CD4-positive, alpha-beta memory T cell (primary cell): ENCODE data around the gene SERPINB1. TPM values are rescaled to one million over a fixed set of nuclear protein-coding genes. Genes with fewer than 3 reads are reported as not detected.
"Not testable (repeated sequence)": the region's sequence is repeated elsewhere in the genome, so short reads cannot be mapped to it uniquely, and the experiment has no call there.

Source experiments
- CTCF ChIA-PET: fragments of 350-600 bp; sonication (Branson Sonifier 250); formaldehyde crosslinking; loops from one replicate; lab custom pipeline; 2021; ENCODE audit warnings: inconsistent platforms; ENCODE audit not compliant: partially characterized antibody; lab: Charles Lee
- POLR2A ChIA-PET: fragments of 350-600 bp; sonication (Branson Sonifier 250); formaldehyde crosslinking; loops from one replicate; lab custom pipeline; 2021; ENCODE audit not compliant: partially characterized antibody; lab: Charles Lee
- DNase-seq, 5 donors: peaks; one replicate each; pipeline versions ENCODE4 v3.0.0 to v3.0.0-alpha.2; 2020 to 2022; ENCODE audit warnings: mixed read lengths in 1 of 5
- H3K27ac ChIP-seq: one replicate; pipeline ENCODE4 v1.7.0; 2013; ENCODE audit warnings: low read depth, low read length
- H3K27me3 ChIP-seq: 2 replicates; pipeline ENCODE4 v1.7.0; 2013; ENCODE audit warnings: mild to moderate bottlenecking, low read length, moderate library complexity; ENCODE audit not compliant: insufficient read depth
- H3K36me3 ChIP-seq: 2 replicates; pipeline ENCODE4 v1.7.0; 2013; ENCODE audit warnings: mild to moderate bottlenecking, low read length, moderate library complexity; ENCODE audit not compliant: insufficient read depth
- H3K4me1 ChIP-seq: 2 replicates; pipeline ENCODE4 v1.7.0; 2013; ENCODE audit warnings: mild to moderate bottlenecking, low read length, moderate library complexity; ENCODE audit not compliant: insufficient read depth
- H3K4me3 ChIP-seq, 2 donors: one replicate each; pipeline ENCODE4 v1.7.0; 2013; ENCODE audit warnings: low read length in 2 of 2, mild to moderate bottlenecking in 1 of 2
- H3K9me3 ChIP-seq, 2 donors: one replicate each; pipeline ENCODE4 v1.7.0; 2013; ENCODE audit warnings: low read length in 2 of 2, control low read depth in 1 of 2; ENCODE audit not compliant: control insufficient read depth in 1 of 2
- H3K27ac Mint-ChIP-seq, 7 donors: one replicate each; pipeline ENCODE4 v1.8.0; 2020 to 2021; ENCODE audit warnings: mixed read lengths in 7 of 7, mild to moderate bottlenecking in 6 of 7, inconsistent platforms in 3 of 7, moderate library complexity in 3 of 7
- H3K27me3 Mint-ChIP-seq, 2 donors: one replicate each; pipeline ENCODE4 v1.8.0; 2020 to 2021; ENCODE audit warnings: mixed read lengths in 2 of 2
- H3K36me3 Mint-ChIP-seq, 2 donors: one replicate each; pipeline ENCODE4 v1.8.0; 2020 to 2021; ENCODE audit warnings: mixed read lengths in 2 of 2, inconsistent platforms in 1 of 2, mild to moderate bottlenecking in 1 of 2
- H3K4me1 Mint-ChIP-seq, 4 donors: one replicate each; pipeline ENCODE4 v1.8.0; 2020 to 2021; ENCODE audit warnings: mixed read lengths in 4 of 4, mild to moderate bottlenecking in 1 of 4
- H3K4me3 Mint-ChIP-seq, 8 donors: one replicate each; pipeline ENCODE4 v1.8.0; 2020 to 2021; ENCODE audit warnings: mixed read lengths in 8 of 8, mild to moderate bottlenecking in 7 of 8, moderate library complexity in 6 of 8, inconsistent platforms in 3 of 8
- H3K9me3 Mint-ChIP-seq, 8 donors: one replicate each; pipeline ENCODE4 v1.8.0; 2020 to 2021; ENCODE audit warnings: mixed read lengths in 8 of 8, mild to moderate bottlenecking in 5 of 8, inconsistent platforms in 3 of 8, moderate library complexity in 1 of 8
- intact Hi-C: fragments of 100-400 bp; cut with micrococcal nuclease; formaldehyde crosslinking; loops from one replicate; pipeline ENCODE4 v1.15.1; 2023
- polyA plus RNA-seq, 2 donors: library from polyadenylated mRNA; unstranded; fragments of 300-500 nt; fragmentation: Illumina TruSeq; gene quantifications; one replicate each; pipeline ENCODE4 v1.2.3, GENCODE V29; 2021
- total RNA-seq, 2 experiments: library from RNA; stranded (reverse); gene quantifications; one replicate each; pipeline ENCODE4 v1.2.3, GENCODE V29; 2021

Gene SERPINB1
- total and polyA plus RNA-seq, 4 experiments from 2014 or later = 56.7 to 159 (median 92.2) TPM

DNA sequence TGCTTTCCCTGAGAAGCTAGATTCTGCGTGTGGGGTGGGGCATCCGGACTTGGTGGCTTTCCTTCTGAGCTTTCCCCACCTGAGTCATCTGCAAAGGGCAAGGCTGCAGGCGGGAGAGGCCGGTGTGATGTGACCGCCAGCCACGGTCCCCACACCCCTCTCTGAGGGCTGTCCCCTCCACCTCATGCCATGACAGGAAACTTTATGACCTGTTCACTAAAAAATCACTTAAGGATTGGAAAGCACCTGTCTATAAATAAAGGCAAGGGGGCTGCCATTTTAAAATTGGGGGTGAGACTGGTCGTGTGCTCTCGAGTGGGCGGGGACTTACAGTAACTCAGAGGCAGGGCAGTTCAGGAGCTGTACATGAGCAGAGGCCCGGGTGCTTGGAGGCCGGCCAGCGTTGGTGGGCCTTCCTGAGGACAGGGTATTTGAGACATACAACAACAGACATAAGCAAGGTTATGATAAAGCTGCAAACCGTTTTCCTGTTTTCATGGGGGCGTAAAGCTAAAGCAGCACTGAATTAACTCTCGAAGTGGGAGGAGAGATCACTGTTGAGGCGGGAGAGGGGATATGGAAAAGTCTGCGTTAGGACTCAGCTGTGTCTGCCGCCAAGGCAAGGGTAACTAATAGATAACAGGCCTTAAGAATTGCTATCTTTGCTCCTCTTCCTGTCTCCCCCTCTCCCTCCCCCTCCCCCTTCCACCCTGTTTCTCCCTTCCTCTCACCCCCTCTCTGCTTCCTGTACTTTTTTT, 16.1 kb upstream of the SERPINB1 start:
- H3K4me1 Mint-ChIP-seq = peaks cover 65 to 96% (median 85%) of the 10 kb centered on the region in 4 donors
- peak overlapping the region; percentile 95 to 100 (median 100) for H3K27ac Mint-ChIP-seq
- POLR2A ChIA-PET = interaction anchor here (0.9 to 5.5 kb wide), 12 partner anchors 10 to 132 kb away, joined by 4 to 91 read pairs (median 19); partner anchors contain the start of genes SERPINB1, SERPINB9 and WRNIP1
- H3K27me3 Mint-ChIP-seq = no peaks in the 10 kb centered on the region
- H3K9me3 Mint-ChIP-seq = no peaks in the 10 kb centered on the region
- peak; percentile 48 to 93 (median 56) for DNase-seq
- CTCF ChIA-PET = interaction anchor here (0.7 to 6.6 kb wide), 10 partner anchors 8 to 132 kb away, joined by 3 to 68 read pairs (median 4); partner anchors contain the start of gene SERPINB1
- intact Hi-C loops = loop anchor here (1.0 kb wide), 1 partner anchor 8 kb away; no protein-coding TSS in a partner anchor
- Histone ChIP-seq H3K36me3 (no peaks in the 10 kb centered on the region), H3K27ac (peak overlapping the region; percentile 92), H3K27me3 (no peaks in the 10 kb centered on the region), H3K4me1 (peaks cover 89% of the 10 kb centered on the region), H3K9me3 (no peaks in the 10 kb centered on the region), H3K4me3 (peak overlapping the region in 1 of 2 donors; percentile 51)
- H3K36me3 Mint-ChIP-seq = peaks cover 0 to 4% of the 10 kb centered on the region in 2 donors
- H3K4me3 Mint-ChIP-seq = peak overlapping the region; percentile 80 to 95 (median 86)

DNA sequence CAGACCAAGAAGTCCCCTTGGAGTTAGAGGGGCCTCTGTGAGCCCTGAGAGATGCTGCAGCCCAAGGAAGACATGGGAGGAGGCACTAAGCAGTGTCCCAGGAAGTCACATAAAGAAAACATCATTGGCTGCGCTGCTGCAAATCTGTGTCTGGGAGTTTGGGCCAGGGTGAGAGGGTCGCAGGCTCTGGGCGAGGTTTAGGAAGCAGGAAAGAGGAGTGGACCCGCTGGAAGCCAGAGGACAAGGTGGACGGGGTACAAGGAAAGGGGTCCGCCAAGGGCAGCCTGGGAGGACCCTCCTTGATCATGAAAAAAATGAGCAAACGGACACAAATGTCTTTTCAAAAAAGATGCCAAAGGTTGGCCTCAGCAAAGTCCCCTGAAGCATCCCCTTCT, 15.5 kb upstream of the SERPINB1 start:
- Histone ChIP-seq H3K4me1 (peaks cover 87% of the 10 kb centered on the region), H3K36me3 (no peaks in the 10 kb centered on the region), H3K27me3 (no peaks in the 10 kb centered on the region), H3K4me3 (peak overlapping the region in 1 of 2 donors; percentile 51), H3K27ac (peak overlapping the region; percentile 92), H3K9me3 (no peaks in the 10 kb centered on the region)
- peak overlapping the region; percentile 80 to 95 (median 86) for H3K4me3 Mint-ChIP-seq
- ChIA-PET POLR2A (interaction anchor here (1.4 to 5.5 kb wide), 8 partner anchors 10 to 133 kb away, joined by 6 to 91 read pairs (median 38); partner anchors contain the start of genes SERPINB1 and SERPINB9), CTCF (interaction anchor here (1.1 to 6.6 kb wide), 7 partner anchors 9 to 132 kb away, joined by 3 to 68 read pairs (median 5); partner anchors contain the start of gene SERPINB1)
- H3K4me1 Mint-ChIP-seq = peaks cover 63 to 96% (median 82%) of the 10 kb centered on the region in 4 donors
- intact Hi-C loops = loop anchor here (1.0 kb wide), 1 partner anchor 8 kb away; no protein-coding TSS in a partner anchor
- peak overlapping the region; percentile 95 to 100 (median 100) for H3K27ac Mint-ChIP-seq
- peaks cover 0 to 6% of the 10 kb centered on the region in 2 donors for H3K36me3 Mint-ChIP-seq
- H3K27me3 Mint-ChIP-seq = no peaks in the 10 kb centered on the region
- H3K9me3 Mint-ChIP-seq = no peaks in the 10 kb centered on the region
- DNase-seq = no peak

DNA sequence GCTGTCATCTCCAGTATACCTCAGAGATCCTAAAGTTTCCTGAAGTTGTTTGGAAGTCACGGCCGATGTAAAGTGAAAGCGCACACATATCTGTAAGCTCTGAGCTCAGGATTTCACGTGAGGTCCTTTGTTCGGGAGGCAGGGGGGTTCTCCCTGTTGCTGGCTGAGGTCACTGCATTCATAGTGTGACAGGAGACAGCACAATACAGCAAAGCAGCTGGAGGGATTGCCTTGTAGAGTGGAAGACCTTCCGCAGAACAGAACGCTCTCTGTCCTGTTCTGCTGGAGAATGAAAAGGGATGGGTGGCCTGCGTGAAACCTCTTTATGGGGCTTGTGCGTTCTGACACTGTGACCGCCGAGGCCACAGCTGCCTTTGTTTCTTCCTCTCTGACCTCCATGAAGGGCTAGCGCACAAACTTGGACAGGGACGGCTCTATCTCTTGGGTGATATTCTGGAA, 13.4 kb upstream of the SERPINB1 start:
- H3K4me3 Mint-ChIP-seq = peak overlapping the region; percentile 71 to 95 (median 81)
- H3K4me3 ChIP-seq = peak overlapping the region in 1 of 2 donors; percentile 42
- H3K27me3 ChIP-seq = no peaks in the 10 kb centered on the region
- intact Hi-C loops = no loop called here
- ChIA-PET POLR2A (interaction anchor here (1.3 to 5.5 kb wide), 6 partner anchors 9 to 135 kb away, joined by 9 to 53 read pairs (median 12); partner anchors contain the start of genes SERPINB1 and SERPINB9), CTCF (interaction anchor here (1.1 to 6.6 kb wide), 12 partner anchors 10 to 77 kb away, joined by 3 to 68 read pairs (median 8); partner anchors contain the start of genes SERPINB1 and SERPINB9)
- no peaks in the 10 kb centered on the region for H3K27me3 Mint-ChIP-seq
- DNase-seq = no peak
- no peaks in the 10 kb centered on the region for H3K9me3 Mint-ChIP-seq
- peak overlapping the region; percentile 92 for H3K27ac ChIP-seq
- no peaks in the 10 kb centered on the region for H3K9me3 ChIP-seq
- H3K36me3 Mint-ChIP-seq = peaks cover 0 to 6% of the 10 kb centered on the region in 2 donors
- H3K36me3 ChIP-seq = no peaks in the 10 kb centered on the region
- peak overlapping the region; percentile 87 to 100 (median 99) for H3K27ac Mint-ChIP-seq
- H3K4me1 Mint-ChIP-seq = peaks cover 53 to 82% (median 68%) of the 10 kb centered on the region in 4 donors
- H3K4me1 ChIP-seq = peaks cover 76% of the 10 kb centered on the region

DNA sequence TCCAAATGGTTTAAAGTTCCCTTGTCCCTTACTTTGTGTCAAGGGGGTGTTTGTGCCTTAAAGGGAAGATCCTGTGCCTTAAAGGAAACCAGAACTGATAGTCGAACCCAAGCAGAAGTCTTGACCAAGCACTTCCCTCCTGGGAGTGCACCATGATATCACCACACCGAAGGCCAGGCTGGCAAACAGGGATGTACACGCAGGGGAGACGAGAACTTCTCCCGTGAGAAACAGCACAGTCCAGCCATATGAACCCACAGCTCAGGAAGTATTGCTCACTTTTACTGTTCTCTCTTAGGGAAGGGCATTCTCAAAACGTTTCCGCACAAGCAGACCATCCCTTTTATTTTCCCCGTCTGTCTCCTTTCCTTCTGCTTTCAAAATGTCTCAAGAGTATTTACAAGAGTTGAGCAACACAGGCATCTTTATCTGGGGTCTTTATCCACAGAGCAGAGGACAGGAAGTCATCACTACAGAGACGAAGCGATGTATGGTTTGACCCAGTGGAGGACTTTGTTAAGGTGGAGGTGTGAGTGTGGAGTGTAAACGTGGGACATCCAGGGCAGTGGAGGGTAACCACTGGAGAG, 12.8 kb upstream of the SERPINB1 start:
- peak overlapping the region; percentile 71 to 95 (median 81) for H3K4me3 Mint-ChIP-seq
- POLR2A ChIA-PET = interaction anchor here (1.3 to 5.5 kb wide), 6 partner anchors 8 to 136 kb away, joined by 9 to 53 read pairs (median 12); partner anchors contain the start of genes SERPINB1 and SERPINB9
- peak overlapping the region; percentile 87 to 100 (median 95) for H3K27ac Mint-ChIP-seq
- CTCF ChIA-PET = interaction anchor here (1.0 to 6.6 kb wide), 10 partner anchors 8 to 77 kb away, joined by 3 to 68 read pairs (median 6); partner anchors contain the start of gene SERPINB9
- Histone ChIP-seq H3K4me1 (peaks cover 70% of the 10 kb centered on the region), H3K9me3 (no peaks in the 10 kb centered on the region), H3K4me3 (peak overlapping the region; percentile 39 to 42), H3K27ac (peak overlapping the region; percentile 92), H3K27me3 (no peaks in the 10 kb centered on the region), H3K36me3 (no peaks in the 10 kb centered on the region)
- peaks cover 0 to 6% of the 10 kb centered on the region in 2 donors for H3K36me3 Mint-ChIP-seq
- H3K27me3 Mint-ChIP-seq = no peaks in the 10 kb centered on the region
- H3K4me1 Mint-ChIP-seq = peaks cover 50 to 77% (median 64%) of the 10 kb centered on the region in 4 donors
- H3K9me3 Mint-ChIP-seq = no peaks in the 10 kb centered on the region
- DNase-seq = peak in 1 of 5 donors; percentile 40
- intact Hi-C loops = no loop called here

GRCh38 chr6:2853769-2854395, 12.2 kb upstream of the SERPINB1 start:
- Histone ChIP-seq H3K9me3 (no peaks in the 10 kb centered on the region), H3K27ac (peak overlapping the region; percentile 92), H3K27me3 (no peaks in the 10 kb centered on the region), H3K4me1 (peaks cover 70% of the 10 kb centered on the region), H3K4me3 (peak overlapping the region; percentile 39 to 42), H3K36me3 (no peaks in the 10 kb centered on the region)
- Mint-ChIP-seq H3K9me3 (peaks cover 0 to 3% (median 0%) of the 10 kb centered on the region in 8 donors), H3K27ac (peak overlapping the region; percentile 87 to 100 (median 95)), H3K36me3 (peaks cover 3 to 7% of the 10 kb centered on the region in 2 donors), H3K4me1 (peaks cover 48 to 75% (median 62%) of the 10 kb centered on the region in 4 donors), H3K27me3 (no peaks in the 10 kb centered on the region), H3K4me3 (peak overlapping the region; percentile 71 to 95 (median 81))
- intact Hi-C loops = no loop called here
- peak; percentile 35 to 94 (median 40) for DNase-seq
- ChIA-PET CTCF (interaction anchor here (1.0 to 6.6 kb wide), 7 partner anchors 9 to 78 kb away, joined by 3 to 68 read pairs (median 9); partner anchors contain the start of gene SERPINB9), POLR2A (interaction anchor here (0.5 to 5.5 kb wide), 9 partner anchors 8 to 136 kb away, joined by 3 to 53 read pairs (median 9); partner anchors contain the start of genes SERPINB1 and SERPINB9)

GRCh38 chr6:2853378-2853768, 11.7 kb upstream of the SERPINB1 start:
- H3K27me3 Mint-ChIP-seq, H3K9me3 ChIP-seq, H3K36me3 ChIP-seq, H3K36me3 Mint-ChIP-seq, intact Hi-C loops, H3K9me3 Mint-ChIP-seq, DNase-seq, H3K27me3 ChIP-seq: not testable (repeated sequence)
- H3K4me3 Mint-ChIP-seq = peak overlapping the region; percentile 44 to 88 (median 79)
- peak overlapping the region; percentile 92 for H3K27ac ChIP-seq
- H3K4me3 ChIP-seq = peak overlapping the region in 1 of 2 donors; percentile 42
- peak overlapping the region; percentile 87 to 100 (median 95) for H3K27ac Mint-ChIP-seq
- ChIA-PET POLR2A (interaction anchor here (0.5 to 3.4 kb wide), 8 partner anchors 8 to 137 kb away, joined by 3 to 20 read pairs (median 6); partner anchors contain the start of gene SERPINB1), CTCF (interaction anchor here (1.0 to 6.6 kb wide), 6 partner anchors 8 to 79 kb away, joined by 3 to 68 read pairs (median 10); partner anchors contain the start of gene SERPINB9)
- peaks cover 48 to 75% (median 62%) of the 10 kb centered on the region in 4 donors for H3K4me1 Mint-ChIP-seq
- H3K4me1 ChIP-seq = peaks cover 70% of the 10 kb centered on the region
